Astrocyte (in vitro differentiated cells and primary cell): Measurements from ENCODE around the gene MCTP1.

Experiments used
- CTCF ChIP-seq: IDR thresholded peaks from 2 replicates; pipeline ENCODE4 v1.5.1; 2011; ENCODE audit warnings: low read depth, mild to moderate bottlenecking, inconsistent platforms, low read length, moderate library complexity; ENCODE audit not compliant: insufficient read depth
- EZH2 ChIP-seq: IDR thresholded peaks from 2 replicates; pipeline ENCODE4 v1.6.1; 2012; ENCODE audit warnings: mild to moderate bottlenecking, low read length, inconsistent platforms; ENCODE audit not compliant: insufficient read depth

- TF ChIP-seq CTCF, result no peak
- no peak for TF ChIP-seq EZH2
These were observed 266.4 kb downstream of the MCTP1 start for GRCh38 chr5:95018511-95018910.
